NCI-H1436 (cell line): ENCODE results near the gene NUDT3.
"Not testable (repeated sequence)": the region's sequence is repeated elsewhere in the genome, so short reads cannot be mapped to it uniquely, and the experiment has no call there.

Experiments
- DNase-seq: peaks from one replicate; lab custom pipeline; 2025; lab: John Stamatoyannopoulos, UW

NUDT3 gene

DNA sequence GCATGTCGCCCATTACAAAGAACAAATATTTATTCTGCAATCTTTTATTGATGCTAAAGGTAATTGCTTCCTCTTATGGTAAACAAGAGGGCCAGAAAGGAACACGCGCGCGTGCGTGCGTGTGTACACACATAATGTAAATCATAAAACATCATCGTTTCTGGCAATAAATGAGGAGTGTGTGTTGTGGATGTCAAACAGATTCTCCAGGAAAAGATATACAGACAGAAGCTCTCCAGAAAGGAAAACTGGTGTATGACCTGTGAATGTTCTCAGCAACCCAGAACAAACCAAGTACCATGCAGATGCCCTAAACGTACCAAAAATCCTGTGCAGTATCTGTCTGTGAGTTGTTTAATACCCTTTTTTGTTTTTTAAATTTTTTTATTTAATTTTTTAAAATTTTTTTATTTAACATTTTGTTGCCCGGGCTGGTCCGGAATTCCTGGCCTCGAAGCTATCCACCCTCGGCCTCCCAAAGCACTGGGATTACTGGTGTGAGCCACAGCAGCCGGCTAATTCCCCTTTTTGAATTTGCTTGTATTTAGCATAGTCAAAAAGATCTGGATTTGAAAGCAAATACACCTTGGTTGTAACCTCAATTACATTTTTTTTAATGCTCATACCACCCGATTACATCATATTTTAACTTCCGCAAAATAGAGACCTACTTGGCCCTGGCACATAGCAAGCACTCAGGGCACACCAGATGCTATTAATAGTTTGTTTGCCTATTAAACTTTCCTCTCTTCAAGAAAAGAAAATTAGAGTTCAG is 909 bp upstream of the NUDT3 start:
- DNase-seq, result no peak

DNA sequence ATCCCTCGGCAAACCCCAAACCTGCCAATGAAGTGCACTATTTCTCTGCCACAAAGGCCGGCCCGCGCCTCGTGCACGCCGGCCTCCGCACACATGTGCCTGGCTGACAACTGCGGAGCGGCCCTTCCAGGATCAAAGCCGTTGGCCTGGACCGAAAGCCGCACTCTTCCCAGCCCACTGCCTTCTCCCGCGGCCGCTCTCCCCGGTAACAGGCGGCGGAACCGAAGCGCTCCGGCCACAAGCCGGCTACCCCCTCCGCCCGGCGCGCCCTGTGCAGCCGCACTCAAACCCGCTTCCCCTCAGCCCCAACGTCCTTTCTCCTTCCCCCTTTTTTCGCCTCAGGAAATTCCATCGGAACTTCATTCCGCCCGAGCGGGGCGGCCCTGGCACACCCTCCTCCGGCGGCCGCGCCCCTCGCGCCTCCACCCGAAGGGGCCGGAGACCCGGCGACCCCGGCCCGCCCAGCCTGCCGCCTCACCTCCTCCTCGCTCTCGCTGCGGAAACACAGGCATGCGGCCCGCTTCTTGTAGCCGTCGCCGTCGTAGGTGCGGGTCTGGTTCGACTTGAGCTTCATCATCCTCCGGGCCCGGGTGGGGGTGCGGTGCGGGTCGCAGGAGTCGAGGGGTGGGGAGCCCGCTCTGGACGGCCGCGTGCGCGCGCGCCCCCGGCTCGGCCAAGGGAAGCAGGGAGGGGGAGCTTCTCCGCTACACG is 528 bp downstream of the NUDT3 start:
- DNase-seq, result peak; percentile 45

- no peak for DNase-seq
Observed at GRCh38 chr6:34391473-34391785, 1.0 kb downstream of the NUDT3 start.

DNA sequence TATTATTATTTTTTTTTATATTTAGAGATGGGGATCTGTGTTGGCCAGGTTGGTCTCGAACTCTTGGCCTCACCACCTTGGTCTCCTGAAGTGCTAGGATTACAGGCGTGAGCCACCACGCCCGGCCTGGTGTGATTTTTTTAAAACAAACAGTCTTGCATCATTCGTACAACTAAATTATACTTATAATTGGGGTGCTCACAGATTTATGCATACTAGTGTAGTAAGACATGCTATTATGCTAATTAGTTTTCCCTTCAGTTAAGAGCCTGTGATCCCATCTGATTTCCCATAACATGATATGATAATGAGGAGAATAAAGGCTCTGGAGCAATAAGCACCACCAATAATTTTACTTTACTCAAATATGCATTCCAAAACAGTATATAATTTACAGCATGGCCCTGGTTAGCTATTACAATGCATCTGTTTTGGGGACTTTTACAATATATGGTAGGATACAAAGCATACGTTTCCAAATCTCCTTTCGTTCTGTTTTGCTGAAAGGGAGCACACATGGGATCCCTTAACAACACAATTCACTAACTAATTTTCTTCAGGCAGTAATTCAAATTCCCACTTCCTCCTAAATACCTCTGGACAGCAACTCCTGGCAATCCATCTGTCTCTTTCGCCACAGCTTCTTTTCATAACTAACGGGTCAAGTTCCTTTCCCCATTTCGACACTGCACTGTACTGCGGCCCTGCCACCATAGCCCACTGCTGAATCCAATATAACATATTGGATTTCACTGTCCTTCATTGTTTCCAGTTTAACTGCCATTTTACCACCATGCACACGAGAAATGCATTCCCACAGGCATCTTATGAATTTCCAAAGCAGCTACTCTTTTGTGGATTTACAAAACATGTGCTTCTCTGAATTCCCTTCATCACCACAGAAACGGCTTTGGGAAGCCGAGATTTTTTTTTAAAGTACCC is 1.7 kb downstream of the NUDT3 start:
- DNase-seq, result no peak

DNA sequence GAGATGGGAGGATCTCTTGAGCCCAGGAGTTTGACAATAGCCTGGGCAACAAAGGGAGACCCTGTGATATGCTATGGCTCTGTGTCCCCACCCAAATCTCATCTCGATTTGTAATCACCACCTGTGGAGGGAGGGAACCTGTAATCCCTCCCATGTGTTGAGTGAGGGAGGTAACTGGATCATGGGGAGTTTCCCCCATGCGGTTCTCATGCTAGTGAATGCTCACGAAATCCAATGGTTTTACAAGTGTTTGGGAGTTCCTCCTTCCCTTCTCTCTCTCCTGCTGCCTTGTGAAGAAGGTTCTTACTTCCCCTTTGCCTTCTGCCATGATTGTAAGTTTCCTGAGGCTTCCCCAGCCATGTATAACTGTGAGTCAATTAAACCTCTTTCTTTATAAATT is 3.4 kb downstream of the NUDT3 start:
- DNase-seq, result no peak

DNA sequence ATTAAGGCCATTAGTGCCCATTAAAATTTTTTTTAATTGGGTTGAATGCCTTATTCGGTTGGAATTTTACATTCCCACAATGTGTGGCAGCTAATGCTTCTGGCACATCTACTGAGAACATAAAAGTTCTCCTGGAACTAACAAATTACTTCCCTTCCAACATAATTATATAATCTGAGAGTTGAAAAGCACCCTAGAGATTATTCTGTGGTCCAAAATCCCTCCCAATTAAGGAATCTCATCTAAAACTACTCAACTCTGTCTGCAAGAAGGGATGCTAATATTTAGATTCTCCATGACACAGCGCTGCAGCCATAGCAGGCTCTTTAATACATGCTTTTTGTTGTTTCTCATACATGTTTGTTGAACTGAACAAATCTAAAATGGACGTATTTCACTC is 4.0 kb downstream of the NUDT3 start:
- no peak for DNase-seq

GRCh38 chr6:34386316-34387137 is 5.9 kb downstream of the NUDT3 start:
- DNase-seq, result no peak

DNA sequence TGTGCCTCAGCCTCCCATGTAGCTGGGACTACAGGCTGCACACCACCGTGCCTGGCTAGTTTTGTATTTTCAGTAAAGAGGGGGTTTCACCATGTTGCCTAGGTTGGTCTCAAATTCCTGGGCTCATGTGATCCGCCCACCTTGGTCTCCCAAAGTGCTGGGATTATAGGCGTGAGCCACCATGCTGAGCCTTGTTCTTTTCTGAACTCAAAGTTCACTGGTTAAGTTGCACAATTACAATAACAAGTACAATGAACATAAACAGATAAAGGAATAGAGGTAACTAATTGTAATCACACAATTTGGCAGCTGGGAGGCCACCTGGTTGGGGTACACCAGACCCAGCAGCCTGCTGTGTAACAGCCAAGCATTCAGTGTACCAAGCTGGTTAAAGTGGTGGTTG is 6.7 kb downstream of the NUDT3 start:
- DNase-seq, result no peak

DNA sequence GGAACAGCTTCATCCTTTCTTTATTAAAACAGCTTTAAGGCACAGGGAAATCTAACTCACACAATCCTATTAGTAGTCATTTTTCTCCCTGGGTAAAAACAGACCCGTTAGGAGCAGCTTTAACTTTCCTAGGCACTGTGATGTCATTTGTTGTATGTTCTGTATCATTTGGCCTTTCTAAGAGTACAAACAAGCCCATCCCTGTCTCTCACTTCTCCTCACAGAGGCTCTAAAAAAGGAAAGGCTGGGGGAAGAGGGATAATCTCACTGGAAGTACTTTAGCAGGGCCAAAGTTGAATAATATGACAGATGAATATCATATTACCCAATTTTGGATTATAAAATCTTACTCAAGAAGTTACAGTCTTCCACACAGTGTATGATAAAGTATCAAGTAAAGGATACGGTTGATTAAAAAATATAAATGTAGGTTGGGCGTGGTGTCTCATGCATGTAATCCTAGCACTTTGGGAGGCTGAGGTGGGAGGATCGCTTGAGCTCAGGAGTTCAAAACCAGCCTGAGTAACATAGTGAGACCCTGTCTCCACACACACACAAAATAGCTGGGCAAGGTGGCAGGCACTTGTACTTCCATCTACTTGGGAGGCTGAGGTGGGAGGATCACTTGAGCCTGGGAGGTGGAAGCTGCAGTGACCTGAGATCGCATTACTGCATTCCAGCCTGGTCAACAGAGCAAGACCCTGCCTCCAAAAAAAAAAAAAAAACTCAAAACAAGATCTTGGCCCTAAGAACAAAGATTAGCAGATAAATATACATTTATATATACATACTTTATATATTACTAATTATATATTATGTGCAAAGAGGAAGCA is 7.9 kb downstream of the NUDT3 start:
- DNase-seq, result no peak

DNA sequence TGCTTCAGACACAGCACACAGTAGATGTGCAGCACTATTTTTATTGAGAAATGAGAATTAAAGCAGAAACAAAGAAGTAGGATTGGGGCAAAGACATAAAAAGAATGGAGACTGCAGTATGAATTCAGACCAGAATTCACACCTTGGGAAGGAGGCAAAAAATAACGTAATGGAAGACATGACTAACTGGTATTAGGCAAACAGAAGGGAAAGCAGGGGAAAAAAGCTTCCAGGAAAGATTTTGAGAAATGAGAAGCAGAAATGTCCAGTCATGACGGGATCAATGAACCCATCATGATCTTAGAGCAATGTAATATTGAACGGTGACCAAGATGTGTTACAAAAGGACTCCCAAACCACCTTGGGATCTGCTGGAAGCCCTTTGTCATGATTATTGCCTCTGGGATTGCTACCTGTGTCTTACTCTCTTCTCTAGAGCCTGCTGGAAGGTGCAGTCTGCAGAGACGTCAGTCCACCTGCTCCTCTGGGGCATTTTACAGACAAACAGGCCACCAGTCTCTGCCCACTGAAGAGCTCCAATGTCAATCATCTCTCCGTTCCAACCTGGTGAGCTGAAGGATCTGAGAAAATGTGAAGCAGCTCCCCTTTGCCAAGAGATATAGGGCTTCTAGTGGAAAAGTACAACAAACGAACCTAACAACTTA is 8.7 kb downstream of the NUDT3 start:
- DNase-seq, result no peak

DNA sequence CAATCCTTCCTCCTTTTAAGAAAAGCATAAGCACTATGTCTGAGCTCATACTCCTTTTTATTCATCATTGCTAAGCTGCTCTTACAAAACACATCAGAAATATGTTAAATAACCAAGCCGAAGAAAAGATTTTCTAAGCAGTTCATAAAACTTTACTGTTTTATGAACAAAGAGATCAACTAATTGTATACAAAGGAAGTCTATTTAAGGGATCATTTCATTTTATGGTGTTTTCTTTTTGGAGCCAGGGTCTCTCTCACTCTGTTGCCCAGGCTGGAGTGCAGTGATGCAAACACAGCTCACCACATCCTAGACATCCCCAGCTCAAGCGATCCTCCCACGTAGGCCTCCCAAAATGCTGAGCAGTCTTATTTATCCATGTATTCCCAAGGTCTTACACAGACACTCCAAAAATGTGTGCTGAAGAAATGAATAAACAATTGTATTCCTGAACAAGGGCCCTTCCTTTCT is 9.3 kb downstream of the NUDT3 start:
- no peak for DNase-seq

- DNase-seq, result no peak
Observed at GRCh38 chr6:34381081-34381480, 11.4 kb downstream of the NUDT3 start.

GRCh38 chr6:34378470-34378869 is 14.0 kb downstream of the NUDT3 start:
- no peak for DNase-seq

- DNase-seq, result no peak
Observed at GRCh38 chr6:34377984-34378383, 14.5 kb downstream of the NUDT3 start.

DNA sequence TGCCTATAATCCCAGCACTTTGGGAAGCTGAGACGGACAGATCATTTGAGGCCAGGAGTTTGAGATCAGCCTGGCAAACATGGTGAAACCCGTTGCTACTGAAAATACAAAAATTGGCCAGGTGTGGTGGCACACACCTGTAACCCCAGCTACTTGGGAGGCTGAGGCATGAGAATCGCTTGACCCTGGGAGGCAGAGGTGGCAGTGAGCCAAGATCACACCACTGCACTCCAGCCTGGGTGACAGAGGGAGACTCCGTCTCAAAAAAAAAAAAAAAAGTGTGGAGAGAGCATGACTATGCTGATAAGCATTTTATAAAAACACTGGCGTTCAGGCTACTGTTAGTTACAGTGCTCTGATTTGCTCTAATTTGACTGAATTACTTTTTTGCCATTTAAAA is 14.9 kb downstream of the NUDT3 start:
- DNase-seq, result not testable (repeated sequence)

DNA sequence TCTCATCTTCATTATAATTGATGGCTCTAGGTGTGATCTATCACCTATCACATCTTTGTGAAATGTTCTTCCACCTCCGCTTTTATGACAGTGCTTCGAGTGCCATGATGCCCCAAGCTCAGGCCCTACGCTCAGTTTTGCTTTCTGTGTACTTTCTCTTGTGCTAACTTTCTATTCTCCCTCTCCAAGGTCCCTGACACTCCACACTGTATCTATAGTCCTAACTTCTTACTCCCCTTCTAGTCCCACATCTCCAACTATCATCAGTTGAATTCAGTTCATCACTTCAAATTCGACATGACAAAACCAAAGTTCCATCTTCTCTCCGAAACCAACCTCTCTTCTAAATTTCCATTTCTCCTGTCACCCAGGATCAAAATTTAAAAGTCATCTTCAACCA is 16.6 kb downstream of the NUDT3 start:
- no peak for DNase-seq

- DNase-seq, result no peak
Observed at GRCh38 chr6:34374508-34374907, 18.0 kb downstream of the NUDT3 start.

- DNase-seq, result no peak
Observed at GRCh38 chr6:34374069-34374468, 18.4 kb downstream of the NUDT3 start.

GRCh38 chr6:34373511-34373910 is 19.0 kb downstream of the NUDT3 start:
- no peak for DNase-seq

DNA sequence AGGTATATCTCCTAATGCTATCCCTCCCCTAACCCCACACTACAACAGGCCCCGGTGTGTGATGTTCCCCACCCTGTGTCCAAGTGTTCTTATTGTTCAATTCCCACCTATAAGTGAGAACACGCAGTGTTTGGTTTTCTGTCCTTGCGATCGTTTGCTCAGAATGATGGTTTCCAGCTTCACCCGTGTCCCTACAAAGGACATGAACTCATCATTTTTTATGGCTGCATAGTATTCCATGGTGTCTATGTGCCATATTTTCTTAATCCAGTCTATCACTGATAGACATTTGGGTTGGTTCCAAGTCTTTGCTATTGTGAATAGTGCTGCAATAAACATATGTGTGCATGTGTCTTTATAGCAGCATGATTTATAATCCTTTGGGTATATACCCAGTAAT is 20.6 kb downstream of the NUDT3 start:
- not testable (repeated sequence) for DNase-seq
